OCI-M2 (cell line): ENCODE data around the gene EEF1A2.
"Not testable (repeated sequence)": the region's sequence is repeated elsewhere in the genome, so short reads cannot be mapped to it uniquely, and the experiment has no call there.

Experiments
- DNase-seq: peaks from one replicate; lab custom pipeline; 2025; ENCODE audit not compliant: unreplicated experiment; lab: John Stamatoyannopoulos, UW

Gene EEF1A2

DNA sequence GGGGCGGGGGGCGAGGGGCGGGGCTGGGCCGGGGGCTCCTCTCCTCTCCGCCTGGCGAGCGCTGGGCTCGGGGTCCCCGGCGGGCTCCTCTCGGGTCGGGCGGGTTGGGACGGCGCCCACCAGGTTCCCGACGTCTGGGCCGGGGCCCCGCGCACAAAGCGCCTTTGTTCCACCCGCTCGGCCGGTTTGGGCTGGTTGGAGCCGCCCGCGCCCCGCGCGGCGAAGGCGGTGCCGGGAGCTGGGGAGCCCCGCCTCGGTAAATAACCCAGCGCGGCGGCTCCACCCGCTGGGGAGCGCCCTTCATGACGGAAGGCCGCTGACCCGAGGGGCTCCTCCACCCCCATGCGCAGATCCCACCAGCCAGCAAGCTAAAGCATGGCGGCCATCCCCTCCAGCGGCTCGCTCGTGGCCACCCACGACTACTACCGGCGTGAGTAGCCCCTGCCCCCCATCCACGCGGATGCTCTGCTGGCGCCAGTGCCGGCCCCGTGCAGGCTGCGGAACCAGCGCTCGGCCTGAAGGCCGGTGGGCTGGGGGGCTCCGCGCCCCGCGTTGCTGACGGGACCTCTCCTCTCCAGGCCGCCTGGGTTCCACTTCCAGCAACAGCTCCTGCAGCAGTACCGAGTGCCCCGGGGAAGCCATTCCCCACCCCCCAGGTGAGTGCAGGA, 22.2 kb upstream of the EEF1A2 start:
- no peak for DNase-seq

DNA sequence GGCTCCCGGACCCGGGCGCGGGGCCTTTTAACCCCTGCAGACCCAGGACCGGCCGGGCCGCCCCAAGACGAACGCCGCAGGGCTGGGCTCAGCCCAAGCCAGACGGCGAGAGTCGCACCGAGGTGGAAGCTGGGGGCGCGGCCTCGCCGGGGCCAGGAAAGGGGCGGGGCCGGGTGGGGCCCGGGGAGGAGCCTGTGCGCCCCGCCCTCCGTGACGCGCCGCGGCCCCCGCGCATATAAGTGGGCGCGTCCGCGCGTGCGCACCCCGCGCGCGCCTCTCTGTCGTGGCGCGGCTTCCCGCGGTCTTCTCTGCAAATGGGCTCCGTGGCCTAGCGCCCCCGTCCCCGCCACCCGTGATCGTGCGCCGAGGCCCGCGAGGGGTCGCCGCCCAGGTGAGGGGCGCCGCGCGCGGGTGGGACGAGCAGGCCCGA, 21.6 kb upstream of the EEF1A2 start, which contains the start of gene PPDPF:
Gene PPDPF (plus strand): TSS at position 262 of the 430 bp plus-strand sequence. CDS start 544 bp downstream, outside the sequence.
- DNase-seq: peak; percentile 41

DNA sequence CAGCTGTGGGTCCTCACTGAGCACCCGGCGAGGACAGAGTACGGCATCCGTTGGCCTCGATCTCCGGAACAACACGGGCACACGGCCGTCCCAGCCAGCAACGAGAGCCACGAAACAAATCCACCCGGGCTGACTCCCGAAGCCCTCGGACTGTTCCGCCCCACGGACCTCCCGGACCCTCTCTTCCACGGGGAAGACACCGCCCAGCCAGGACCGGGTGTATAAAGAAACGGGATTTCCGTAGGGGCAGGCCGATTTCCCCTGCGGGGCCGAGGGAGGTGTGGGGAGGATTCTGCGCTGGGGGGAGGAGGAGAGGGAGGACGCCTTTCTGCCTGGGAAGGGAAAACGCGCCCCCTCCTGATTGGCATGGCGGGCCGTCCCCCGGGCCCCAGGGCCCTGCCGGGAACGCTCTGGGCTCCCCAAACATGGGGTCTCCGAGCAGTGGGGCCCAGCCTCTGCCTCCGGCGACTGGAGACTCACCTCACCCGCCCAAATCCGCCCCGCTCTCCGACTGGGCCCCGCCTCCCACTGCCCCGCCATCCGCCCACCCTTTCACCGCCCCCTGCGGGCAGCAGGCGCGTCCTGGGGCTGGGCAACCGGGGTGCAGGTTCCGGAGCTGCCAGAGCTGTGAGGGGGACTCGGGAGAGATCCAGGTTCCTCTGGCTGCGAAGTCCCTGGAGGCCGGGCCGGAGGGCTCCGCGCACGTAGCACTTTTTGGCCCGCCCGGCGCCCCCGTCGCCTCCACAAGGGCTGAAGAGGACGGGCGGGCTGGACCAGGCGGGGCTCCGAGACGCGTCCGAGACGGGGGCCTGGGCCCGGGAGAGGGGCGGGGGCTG, 21.0 kb upstream of the EEF1A2 start:
- no peak for DNase-seq

DNA sequence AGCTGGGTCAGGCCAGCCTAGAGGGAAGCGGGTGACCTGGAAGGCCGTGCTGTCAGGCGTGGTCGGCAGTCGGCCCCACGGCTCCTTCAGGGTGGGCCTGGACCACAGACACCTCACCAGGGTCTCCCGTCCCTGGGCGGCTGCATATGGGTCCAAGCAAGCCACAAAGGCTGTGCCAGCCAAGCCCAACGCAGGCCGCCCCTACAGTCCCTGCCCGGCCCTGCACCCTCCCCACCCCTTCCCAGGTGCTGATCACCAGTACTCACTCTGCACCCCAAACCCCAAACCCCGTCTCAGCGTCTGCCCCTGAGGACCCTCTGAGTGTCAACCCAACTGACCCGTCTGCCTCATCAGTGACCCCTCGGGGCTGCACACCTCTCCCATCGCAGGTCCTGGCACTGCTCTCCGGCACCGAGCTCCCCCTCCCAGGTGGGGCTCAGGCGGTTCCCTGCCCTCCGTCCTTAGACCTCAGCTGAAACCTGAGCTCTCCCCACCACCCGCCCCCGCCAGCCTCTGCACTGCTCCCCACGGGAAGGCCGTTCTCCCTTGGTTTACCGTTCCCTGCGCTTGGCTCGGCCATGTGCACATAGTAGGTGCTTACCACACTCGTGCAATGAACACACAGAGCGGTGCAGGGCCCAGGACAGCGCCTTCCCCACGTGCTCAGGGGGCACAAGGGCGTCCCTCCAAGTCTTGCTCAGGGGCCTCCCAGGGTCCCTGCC, 20.2 kb upstream of the EEF1A2 start:
- no peak for DNase-seq

DNA sequence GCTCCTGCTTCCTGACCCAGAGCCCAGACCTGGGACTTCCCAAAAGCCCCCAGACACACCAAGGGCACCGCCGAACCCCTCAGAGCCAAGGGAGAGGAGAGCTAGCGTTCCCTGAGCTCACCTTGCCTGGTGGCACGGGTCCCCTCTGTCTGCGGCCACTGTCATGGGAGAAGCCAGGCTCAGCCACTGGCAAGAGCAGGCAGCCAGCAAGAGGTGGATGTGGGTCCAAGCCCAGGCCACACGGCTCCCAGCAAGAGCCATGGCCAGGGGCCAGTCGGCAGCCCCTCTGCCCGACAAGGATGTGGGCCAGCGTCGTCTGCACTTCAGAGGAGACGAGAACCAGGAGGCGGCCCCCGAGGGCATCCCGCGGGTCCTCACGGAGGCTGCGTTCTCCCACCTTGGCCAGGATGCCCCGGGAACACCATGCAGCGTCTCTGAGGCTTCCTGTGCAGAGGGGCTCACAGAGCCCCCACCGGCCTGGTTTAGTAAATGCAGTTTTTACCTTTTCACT, 19.5 kb upstream of the EEF1A2 start:
- no peak for DNase-seq

DNA sequence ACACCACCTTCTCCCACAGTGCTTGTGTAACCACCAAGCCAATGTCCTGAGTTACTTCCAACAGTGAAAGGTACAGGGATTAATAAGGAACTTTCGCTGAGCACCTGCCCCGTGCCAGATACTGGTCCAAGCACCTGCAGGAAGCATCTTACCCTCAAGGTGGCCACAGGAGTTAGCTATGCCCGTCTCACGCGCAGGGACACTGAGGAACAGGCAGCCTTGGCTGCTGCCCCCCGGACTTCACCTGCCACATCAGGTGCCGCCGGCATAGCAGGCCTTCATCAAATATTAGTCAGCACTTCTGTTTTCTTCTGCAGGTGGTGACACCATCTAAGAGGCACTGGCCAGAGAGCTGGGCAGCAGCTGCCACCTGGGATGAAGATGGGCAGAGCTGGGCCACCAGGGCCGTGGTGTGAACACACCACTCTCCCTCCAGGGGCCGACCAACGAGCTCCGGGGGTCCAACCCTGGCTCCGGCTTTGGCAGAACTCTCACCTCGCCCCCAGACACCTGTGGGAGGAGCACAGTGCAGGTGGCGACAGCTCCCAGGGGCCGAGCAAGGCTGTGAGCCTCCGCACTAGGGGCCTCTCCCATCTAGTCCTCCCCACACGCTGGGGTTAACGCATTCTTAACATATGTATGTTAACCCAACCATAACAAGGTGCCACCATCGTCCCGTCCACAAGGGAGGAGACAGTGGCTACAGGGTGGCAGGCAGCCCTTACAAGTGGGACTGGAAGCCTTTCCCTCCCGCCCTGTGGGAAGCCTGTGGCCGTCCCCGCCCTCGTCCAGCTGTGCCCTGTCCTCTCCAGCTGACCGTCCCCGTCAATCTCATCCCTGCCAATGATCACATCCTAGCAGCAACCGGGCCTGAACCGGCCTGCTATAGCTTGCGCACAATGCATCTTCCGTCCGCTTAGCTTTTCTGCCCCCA, 18.8 kb upstream of the EEF1A2 start:
- no peak for DNase-seq

DNA sequence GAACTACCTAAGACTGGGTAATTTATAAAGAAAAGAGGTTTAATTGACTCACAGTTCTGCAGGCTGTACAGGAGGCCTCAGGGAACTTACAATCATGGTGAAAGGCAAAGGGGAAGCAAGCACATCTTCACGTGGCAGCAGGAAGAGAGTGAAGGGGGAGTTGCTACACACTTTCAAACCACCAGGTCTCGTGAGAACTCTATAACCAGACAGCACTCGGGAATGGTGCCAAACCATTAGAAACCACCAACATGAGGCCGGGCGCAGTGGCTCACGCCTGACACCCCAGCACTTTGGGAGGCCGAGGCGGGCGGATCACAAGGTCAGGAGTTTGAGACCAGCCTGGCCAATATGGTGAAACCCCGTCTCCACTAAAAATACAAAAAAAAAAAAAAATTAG, 15.6 kb upstream of the EEF1A2 start:
- not testable (repeated sequence) for DNase-seq

DNA sequence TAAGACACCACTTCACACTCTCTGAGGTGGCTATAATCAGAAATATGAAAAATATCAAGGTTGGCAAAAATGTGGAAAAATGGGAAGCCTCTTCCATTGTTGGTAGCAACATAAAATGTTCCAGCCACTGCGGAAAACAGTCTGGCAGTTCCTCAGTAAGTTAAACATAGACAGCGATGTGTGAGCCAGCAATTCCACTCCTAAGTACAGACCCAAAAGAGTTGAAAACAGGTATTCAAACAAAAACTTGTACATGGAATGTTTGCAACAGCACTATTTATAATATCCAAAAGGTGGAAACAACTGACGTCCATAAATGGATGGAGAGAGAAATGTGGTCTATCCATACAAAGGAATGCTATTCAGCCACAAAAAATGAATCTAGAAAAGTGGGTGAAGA, 14.3 kb upstream of the EEF1A2 start:
- no peak for DNase-seq

DNA sequence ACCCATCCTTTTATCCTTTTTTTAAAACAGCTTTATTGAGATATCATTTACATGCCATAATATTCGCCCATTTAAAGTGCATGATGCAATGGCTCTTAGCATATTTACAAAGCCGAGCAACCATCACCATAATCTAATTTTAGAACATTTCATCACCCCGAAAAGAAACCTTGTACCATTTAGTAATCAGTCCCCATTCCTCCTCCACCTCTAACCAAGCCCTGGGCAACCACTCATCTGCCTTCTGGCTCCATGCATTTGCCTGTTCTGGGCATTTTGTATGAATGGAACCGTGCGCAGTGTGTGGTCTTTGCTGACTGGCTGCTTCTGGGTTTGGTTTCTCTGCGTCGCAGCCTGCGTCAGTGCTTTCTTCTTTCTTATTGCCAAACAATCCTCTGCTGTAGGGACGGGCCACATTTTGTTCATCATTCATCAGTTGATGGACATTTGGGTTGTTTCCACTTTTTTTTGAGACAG, 10.2 kb upstream of the EEF1A2 start:
- DNase-seq: no peak

DNA sequence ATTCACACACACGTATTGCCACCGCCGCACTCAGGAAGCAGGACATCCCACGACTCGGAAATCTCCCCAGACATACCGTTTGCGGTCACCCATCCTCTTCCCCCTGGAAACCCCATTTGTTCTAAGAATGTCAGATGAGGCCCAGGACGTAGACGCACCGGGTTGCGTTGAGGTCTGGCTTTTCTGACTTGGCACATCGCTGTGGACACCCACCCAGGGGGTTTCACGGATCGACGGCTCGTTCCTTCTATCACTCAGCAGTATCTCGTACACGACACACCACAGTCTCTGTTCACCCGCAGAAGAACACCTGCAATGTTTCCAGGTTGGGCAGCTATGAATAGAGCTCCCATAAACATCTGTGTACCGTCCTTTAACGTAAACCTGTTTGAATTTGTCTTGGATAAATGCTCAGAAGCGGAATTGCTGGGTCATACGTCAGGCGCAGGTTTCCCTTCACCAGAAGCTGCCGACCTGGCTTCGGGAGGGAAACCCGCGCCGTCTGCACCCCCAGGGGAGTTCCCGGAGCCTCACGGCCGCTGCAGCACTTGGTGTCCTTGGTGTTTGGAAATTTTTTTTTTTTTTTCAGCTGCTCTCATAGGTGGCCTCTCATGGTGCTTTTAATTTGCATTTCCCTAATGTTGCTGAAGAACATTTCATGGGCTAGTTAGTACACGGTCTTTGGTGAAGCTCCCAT, 9.3 kb upstream of the EEF1A2 start:
- DNase-seq: no peak

DNA sequence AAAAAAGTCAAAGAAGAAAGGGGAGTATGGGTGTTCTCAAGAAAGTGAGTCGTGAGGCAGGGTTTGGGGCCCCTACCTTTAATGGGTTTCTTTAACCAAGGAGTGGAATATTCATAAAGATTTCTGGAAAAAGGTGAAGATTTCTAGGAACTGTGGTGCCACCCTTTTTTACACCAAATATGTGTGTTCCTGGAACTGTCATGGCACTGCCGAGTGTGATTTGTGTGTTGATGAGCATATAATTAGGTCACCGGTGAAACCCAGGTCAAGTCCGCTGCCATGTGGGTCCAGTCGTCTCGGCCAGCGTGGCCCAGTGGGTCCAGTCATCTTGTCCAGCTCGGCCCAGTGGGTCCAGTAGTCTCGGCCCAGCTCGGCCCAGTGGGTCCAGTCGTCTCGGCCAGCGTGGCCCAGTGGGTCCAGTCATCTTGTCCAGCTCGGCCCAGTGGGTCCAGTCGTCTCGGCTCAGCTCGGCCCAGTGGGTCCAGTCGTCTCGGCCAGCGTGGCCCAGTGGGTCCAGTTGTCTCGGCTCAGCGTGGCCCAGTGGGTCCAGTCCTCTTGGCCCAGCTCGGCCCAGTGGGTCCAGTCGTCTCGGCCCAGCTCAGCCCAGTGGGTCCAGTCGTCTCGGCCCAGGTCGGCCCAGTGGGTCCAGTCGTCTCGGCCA, 8.3 kb upstream of the EEF1A2 start:
- no peak for DNase-seq

DNA sequence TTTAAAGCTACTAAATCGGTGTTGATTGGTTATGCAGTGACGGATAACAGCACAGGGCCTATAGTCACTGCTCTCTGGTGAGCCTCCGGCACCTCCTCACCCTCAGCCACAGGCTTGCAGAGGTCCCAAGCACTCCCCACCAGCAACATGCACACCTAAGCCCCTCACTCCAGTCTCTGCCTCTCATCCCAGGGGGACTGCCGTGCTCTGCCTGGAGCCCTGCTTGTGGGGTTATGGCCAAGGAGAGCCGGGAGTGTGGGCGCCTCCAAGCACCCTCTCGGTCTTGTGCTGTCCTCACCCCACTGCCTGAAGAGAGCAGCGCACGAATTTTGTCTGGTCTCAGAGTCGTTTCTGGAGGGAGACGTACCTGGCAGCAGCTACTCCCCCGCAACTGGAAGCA, 6.8 kb upstream of the EEF1A2 start:
- no peak for DNase-seq

DNA sequence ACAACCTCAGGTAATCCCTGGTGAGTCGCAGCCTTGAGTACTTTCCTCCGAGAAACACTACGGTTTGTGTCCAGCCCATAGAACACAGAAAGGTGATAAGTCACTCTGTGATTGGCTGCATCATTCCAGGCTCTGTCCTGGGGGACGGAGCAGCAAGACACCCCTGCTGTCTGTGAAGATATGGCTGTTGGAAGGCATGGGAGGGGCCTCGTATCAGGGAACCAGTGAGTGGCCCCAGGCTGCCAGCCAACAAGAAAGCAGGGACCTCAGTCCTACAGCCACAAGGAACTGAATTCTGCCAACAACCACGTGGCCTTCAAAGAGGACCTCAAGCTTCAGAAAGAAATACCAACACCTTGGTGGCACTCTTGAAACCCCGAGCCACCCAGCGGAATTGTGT, 6.4 kb upstream of the EEF1A2 start:
- DNase-seq: no peak

DNA sequence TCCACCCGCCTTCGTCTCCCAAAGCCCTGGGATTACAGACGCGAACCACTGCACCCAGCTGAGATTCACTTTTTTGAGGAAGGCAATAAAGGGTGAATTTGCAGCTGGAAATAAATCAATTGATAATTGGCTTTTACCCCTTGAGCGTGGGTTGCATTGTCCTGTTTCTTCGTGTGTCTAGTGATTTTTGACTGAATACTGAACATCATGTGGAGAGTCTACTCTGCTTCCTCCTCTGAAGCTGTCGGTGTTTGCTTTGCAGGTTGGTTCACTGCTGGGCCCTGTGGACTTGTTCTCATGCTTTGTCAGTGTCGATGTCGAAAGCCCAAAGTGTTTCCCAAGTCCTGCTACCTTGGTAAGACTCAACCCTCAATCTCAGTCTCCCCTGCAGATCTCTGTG, 5.8 kb upstream of the EEF1A2 start:
- DNase-seq: no peak

DNA sequence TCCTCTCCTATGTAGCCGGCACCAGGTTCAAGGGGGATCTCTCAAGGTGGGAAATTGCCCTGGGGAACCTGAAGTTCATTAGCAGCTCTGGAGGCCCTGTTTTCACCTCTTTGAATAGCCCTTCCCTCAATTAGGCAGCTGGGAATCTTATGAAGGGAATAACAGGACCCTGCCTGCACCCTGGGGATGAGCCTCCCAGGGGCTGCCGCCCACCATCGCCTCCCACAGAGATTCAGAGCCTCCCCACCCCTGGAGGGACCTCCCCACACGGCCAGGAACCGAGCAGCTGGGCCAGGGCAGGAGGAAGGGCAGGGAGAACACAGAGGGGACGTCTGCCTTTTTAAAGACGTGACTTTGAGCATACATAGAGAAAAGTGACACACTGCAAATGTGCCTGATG, 4.6 kb upstream of the EEF1A2 start:
- no peak for DNase-seq

DNA sequence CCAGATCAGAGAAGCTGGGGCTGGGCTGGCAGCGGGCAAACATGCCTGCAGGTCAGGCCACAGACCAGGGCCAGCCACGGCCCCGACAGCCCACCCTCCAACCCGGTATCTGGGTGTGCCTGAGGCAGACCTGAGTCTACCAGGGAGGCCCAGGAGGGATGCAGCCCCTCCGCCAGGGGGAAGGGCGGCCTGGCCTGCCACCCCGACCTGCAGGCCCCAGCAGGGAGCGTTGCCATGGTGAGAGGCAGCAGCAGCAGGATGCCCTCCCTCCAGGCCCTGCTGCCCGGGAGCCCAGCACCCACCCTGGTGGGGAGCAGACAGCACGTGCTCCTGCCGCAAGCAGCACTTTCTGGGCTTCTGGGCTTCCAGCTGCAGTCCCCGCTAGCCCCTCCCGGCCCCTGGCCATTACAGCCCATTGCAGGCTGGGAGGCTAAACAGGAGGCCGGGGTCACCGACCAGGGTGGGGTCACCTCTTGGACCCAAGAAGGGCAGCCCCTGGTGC, 3.8 kb upstream of the EEF1A2 start:
- no peak for DNase-seq

DNA sequence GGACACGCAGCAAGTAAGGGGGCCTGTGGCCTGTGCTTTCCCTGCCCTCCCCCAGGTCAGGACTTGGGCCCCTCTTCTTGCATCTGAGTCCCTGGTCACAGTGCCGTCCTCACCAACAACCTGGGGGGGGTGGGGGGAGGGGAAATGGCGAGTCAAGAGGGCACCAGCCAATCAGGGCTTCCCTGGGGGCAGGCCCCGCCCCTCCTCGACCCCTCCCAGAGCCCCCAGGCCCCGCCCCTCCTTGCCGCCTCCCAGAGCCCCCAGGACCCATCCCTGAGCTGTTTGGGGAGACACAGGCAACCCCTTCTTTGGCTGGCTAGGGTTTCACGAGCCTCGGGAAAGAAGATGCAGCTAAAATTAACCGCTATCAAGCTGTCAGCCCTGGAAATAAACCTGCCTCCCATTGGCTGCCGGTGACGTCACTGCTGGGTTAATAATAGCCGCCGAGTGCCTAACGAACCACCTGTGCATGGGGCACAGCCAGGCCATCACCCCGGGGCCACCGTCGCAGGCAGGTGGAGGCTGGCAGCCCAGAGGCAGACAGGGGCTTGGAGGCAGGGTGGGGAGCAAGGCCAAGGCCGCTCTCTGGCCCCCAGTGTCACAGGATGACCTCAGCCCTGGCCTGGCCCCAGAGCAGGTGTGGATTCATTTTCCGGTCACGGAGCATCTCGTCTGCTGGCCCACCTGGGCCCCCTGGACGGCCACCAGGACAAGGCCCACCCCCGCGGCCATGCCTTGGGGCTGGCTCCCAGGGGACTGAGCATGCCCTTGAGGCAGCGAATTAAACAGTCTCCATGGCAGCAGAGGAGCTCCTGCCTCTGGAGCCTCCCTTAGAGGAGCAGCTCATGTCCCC, 3.2 kb upstream of the EEF1A2 start:
- no peak for DNase-seq
